HG02943 (cell line): Measurements from ENCODE around the gene FOXA1.

Experiments
- ATAC-seq: cut with Tn5 transposase; IDR thresholded peaks from one replicate; pipeline ENCODE4 v1.9.1; 2021; ENCODE audit warnings: mild to moderate bottlenecking, low read depth, moderate library complexity; ENCODE audit not compliant: unreplicated experiment

FOXA1 gene

DNA sequence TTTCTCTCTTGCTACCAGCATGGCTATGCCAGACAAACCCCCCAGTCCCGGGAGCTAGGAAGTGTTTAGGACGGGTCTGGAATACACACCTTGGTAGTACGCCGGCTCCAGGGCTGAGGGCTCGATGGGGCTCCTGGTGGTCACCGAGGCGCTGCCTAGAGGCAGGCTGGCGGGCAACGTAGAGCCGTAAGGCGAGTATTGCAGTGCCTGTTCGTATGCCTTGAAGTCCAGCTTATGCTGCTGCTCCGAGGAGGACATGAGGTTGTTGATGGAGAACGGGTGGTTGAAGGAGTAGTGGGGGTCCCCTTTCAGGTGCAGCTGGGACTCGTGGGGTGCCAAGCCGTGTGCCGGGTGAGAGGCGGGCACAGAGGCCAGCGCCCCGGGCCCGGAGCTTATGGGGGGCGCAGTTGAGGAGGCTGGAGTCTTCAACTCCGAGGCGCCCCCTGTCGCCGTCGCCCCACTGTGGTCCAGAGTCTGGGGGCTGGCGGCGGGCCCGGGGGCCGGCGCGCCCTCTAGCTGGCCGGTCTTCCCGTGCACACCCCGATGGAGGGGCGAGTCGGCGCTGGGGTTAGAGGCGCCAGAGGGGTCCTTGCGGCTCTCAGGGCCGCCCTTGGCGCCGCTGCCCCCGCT lies 3.6 kb downstream of the FOXA1 start:
- ATAC-seq = no peak

DNA sequence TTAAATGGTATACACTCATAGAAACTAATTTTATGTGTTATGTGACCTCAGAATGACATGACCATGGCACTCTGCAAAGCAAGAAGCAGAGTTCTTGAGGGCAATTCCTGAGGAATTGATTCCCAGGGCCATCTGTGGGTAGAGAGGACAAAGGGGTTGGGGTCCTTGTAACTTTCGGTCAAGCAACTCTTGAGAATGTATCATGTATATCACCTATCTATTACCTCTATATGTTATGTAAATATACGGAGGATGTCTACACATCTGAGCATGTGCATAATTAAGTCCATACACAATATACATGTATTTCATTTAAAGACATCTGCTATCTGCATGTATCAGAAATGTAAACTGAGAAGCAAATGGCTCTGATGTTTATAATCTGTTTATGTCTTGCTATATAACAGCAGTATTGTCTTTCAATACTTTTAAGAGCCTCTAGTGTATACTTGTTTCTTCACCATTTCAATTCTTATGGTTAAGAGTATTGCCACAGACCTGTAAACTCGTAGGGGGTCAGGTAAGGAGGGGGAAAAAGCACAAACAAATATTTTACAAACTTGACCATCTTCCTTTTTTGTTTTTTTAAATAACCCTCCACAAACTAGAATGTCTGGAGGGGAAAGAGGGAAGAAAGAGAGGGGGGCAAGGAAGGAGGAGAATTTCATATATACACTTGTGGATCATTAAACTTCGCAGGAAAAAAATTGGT lies 4.5 kb downstream of the FOXA1 start:
- ATAC-seq = no peak

DNA sequence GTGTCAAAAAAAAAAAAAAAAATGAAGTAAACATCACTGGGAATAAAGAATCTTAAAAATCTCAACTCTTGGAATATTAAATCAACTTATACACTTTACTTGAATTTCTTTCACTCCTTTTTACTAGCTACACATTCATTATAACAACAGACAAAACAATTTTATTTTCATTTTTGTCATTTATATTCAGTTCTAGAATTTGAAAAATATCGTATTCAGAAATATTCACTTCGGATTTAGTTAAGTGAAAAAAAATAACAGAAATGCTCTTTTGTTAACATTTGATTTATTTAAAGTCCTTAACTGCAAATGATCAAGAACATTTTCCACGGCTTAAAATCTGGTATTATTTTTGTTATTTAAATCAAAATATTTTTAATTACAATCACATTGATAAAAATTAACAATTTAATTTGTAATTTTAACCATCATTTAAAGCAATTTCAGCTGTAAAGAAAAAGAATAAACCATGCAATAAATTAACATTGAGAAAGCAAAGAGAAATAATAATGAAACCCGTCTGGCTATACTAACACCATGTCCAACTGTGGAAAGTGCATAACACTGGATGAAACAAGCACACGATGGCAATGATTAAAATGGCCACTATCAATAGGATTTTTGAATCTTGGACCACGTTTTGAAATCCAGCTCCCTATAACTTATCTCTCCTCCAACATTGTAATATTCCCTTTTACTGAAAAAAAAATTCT lies 5.2 kb downstream of the FOXA1 start:
- ATAC-seq = no peak

DNA sequence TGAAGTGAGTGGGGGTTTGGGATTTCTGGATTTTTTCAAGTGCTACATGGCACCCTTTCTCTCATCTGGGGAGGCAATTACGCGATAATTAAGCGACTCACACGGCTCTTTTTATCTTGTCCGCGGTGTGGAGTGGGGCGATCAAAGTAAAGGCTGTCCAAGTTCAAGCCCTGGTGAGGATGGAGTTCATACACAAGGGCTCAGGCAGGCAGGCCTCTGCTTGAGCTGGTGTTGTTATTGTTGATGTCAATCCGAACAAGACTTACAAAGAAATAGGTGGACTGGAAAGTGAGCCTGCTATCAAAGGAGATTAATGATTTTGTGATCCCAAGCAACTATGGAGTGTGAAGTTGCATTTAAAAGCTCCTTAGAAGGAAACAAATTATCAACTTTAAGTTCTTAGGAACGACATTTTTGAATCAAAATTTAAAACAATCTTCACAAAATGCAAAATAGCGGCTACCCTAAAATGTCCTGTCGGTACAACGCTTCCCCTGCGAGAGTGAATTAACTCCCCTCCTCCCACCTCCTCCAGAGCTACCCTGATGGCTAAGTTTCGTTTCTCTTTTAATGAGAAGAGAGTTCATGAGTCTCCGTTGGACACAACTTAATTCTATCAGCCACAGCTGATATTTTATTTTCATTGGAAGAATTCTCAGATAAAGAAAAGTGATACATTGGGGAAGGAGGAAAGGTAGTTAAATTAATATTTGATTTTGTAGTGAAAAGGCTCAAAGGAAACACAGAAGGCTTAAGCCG lies 5.9 kb downstream of the FOXA1 start:
- no peak for ATAC-seq

DNA sequence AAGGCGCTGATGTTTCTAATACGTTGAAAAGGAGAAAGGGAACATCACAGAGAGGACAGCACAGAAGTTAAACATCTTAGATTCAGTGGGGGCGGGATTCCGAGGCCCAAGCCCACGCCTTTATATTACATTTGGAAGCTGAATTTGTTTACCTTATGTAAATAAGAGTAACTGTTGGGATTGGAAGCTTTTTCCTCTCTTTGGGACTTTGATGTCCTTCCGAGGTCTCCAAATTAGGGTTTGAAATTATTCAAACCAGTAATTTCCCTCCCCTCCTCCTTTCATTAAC lies 6.4 kb downstream of the FOXA1 start:
- ATAC-seq = no peak

DNA sequence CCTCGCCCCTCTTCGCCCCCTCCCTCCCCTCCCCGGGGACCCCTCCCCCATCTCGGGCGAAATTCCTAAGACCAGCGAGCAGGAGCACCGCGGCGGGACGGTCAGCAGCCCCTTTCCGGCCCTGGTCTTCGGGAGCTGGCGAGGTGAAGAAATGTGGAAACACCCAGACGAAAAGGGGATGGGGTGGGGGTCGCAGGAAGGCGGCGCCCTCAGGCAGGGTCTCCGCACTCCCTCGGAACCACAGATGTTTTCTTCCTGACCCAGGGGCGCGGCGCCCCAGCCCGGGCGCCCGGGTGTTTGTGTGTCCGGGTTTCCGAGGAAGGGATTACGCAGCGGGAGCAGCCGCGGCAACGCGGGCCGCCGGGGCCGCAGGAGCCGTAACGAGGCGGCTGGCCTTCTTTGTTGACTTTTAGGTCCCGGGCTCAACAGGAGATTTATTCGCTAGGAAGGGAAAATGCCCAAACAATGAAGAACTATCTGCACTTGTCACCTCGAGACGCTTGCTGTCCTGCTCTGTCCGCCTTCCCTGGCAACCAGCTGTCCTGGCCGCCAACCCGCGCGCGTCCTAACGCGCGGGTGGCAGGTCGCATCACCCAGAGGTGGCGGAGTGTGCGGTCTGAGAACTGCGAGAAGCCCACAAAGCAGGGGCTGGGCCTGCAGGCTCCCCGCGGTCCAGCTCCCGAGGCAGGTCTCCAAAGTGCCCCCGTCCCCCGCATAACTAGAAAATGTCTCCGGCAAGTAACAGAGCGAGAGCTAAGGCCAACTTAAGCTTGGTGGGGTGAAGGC lies 7.0 kb downstream of the FOXA1 start:
- ATAC-seq = no peak

DNA sequence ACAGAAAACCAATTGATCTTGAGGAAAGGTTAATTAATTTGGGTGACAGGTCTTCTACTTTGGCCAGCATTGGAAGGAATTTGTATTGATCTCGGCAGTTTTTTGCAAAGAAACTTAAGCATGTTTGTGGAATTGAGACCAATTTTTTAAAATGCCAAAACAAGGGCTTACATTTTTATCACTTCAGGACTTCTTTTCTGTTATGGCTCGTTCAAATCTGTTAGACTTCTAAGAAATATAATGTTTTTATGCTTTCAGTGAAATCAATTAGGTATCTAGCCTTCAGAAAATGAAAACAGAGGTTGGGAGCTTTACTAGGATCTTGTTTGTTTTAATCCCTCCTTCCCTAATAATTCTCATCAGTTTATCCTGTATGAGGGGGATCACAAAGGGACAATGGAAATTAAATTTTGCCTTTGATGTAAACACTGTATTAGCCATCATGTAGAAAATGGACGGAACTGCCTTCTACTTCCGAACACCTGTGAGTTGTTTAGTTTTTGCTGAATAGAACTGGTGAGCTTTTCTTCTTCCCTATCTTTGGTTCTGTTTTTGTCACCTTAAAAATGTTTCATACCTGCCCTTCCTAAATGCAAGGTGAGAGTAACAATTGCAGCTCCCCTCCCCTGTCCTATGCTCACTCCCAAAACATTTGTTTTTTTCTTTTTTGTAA lies 7.8 kb downstream of the FOXA1 start:
- no peak for ATAC-seq

DNA sequence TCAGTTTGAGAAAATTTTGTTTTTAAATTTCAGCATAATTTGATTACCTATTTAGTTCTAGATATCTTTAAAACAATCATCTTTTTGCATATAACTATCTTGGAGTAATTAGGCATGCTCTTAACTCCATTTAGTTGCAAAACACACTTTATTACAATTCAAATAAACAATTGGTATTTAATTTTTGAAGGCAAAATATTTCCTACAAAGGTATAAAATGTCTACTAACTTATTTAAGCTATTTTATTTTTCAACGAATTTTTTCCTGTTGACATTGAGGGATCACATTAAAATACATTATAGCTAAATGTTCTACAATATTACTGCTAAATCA lies 8.3 kb downstream of the FOXA1 start:
- ATAC-seq = no peak

DNA sequence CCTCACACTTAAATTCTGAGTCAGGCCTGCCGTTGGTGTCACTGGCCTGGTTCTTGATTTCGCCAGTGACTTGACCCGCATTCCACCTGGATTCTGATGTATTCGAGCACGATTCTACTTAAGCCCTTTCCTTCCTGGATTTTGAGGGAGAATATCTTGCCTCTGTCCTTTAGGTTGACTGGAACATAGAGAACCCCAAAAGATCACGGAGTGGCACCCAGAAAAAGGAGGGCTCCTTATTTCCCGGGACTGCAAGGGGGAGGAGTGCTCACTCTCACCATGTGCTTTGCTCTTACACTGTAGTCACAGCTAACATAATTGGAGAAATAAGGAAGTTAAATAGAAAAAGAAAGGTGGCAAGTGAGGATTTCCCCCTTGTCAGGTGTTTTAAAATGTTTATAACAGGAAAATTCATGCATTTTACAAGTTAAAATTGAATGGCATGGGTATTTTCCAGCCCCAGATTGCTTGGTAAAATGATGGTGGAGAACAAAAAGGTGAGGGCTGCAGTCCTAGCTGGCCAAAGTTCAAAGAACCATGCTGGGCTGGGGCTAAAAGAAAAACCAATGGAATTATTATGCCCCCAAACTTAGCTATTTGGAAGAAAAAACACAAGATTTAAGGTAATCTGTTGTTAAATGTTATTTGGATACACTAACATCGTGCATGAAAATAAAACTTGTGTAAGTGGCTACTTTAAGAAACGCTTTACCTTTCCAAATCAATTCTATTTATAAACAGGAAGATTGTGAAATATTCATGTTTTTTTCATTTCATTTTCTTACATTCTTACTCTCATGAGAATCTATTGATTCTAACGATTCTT lies 8.9 kb downstream of the FOXA1 start:
- ATAC-seq = no peak

DNA sequence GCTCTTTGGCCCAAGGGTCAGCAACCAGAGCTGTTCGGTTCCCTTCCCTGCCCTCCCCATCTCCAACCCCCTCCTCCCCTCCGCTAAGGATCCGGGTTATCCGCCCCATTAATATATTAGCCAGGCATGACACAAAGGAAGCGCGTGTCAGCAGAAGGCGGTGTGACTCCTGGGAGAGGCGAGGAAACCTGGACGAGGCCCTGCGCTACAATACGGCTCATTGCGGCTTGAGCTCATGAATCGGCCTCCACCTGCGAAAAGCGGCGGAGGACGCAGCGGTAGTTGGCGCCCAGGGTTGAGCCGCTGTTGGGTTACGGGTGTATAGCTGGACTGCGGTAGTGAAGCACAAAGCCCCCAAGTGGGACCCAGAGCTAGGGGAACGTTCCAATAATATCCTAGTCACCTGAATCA lies 9.9 kb downstream of the FOXA1 start:
- no peak for ATAC-seq

DNA sequence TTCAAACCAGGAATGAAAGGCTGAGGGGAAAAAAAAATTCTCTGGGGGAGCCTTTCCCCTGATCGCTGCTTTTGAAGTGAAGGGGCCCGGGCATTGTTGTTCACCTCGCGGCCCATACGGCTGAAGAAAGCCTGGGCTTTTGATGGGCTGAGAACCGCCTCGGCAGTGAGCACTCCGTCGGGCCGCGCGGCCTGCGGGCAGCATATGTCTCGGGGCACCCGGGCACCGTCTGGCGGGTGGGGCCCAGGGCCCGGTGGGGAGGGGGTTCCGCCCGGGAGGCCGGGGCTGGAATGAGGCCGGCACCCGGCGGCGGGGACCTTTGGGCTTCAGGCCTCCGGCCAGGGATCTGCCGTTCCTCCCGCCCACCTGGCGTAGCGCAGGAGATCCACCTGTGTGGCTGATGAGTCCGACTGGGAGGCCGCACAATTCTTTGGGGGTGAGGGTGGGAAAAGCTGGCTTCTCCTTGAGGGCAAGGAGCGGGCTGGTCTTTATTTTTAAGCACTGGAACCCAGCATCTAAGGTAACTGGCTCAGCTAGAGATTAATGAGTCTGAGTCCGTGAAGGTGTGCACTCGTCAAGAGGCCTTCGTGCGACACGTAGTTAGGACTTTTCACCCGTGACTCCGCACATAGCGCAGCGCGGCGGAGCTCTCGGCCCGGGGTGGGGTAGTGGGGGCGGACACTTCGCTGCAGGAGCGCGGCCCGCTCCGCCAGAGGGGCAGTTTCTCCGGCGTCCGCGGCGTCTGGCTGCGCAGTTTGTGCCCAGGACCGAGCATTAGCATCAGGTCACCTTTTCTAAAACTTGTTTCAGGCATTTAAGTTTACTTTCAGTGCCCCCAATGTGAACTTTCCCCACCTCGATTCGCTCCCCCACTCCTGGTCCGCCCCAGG lies 10.6 kb downstream of the FOXA1 start:
- ATAC-seq = no peak

DNA sequence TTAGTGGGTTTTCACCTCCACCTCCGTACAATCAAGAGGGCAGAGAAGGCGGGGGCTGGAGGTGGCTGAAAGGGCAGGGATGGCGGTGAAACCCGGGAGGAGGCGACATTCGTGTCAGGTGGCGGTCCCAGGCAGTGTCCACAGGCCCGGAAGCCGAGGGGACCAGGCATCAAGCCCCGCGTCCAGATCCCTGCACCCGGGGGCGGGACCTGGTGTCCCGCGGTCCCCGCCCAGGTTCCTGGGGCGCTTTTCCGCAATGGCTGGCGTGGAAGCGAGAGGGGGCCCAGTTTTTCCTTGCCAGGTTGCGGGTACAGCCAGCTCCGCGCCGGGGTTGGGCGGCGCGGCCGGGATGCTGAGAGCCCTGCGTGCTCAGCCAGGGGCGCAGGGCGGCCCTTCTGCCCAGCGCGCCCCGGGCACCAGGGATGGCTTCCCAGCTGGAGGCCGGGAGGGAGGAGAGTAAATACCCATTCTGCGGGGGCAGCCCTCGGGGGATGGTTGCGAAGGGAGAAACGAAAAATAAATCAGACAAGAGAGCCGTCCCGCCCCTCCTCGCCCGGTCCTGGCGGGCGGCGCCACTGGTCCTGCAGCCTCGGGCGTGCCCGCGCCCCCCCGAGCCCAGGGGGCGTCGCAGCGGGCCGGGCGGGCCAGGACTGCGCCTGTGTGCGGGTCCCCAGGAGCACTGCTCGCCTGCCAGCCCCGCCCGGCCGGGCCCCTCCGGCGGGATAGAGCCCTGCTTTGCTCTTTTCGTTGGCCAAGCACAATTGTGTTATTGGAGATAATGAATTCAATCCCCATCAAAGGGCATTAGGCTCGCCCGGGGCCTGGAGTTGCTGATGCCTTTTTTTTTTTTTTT lies 11.5 kb downstream of the FOXA1 start:
- ATAC-seq = no peak

DNA sequence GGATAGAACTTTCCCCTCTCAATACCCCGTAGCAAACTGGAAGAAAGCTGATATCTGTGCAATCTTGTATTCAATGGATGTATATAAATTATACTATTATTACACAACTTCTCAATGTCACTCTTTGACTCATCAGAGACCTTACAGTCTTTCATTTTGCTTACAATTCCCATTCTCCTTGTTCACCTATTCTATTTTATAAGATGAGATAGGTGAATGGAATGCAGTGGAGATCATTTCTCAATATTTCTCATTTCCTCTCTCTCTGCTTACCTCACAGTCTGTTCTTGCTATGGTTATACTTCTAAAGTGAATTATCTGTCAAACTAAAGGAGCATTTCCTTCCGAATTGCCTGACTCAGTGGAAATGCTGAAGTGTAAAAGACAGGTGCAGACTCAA lies 14.9 kb downstream of the FOXA1 start:
- no peak for ATAC-seq

DNA sequence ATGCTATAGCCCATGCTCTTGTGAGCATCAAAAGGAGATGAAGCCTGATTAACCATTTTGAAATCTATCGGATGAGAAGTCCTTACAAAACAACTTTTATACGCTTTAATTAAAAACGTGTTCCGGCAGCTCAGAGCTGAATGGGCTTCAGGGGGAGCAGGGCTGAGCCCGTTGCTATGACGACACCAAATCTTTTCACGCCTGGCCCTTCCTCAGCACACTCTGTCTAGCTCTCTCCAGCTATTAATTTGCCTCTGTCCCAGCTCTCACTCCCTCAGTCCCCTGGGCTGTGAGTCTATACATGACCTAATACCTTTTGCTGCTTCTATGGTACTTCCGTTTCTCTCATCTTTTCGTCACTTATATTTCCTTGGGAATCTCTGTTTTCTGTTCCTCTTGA lies 15.8 kb downstream of the FOXA1 start:
- ATAC-seq = no peak

DNA sequence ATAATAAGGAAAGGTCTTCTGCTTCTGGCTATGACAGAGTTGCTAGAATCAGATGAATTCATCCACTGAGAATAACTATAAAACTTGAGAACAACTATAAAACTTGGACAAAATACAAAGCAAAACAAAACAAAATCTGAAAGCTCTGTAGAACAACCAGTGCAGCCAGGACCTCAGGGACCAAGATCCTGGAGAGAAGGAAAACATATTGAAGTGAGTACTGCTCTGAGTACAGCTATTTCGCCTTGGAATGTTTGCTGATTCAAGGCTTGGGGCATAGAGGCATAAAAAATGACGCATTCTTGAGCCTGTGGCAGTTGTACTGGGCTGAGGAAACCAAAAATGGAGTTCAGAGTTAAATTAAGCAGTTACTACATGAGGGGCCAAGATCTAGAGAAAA lies 21.7 kb downstream of the FOXA1 start:
- no peak for ATAC-seq

DNA sequence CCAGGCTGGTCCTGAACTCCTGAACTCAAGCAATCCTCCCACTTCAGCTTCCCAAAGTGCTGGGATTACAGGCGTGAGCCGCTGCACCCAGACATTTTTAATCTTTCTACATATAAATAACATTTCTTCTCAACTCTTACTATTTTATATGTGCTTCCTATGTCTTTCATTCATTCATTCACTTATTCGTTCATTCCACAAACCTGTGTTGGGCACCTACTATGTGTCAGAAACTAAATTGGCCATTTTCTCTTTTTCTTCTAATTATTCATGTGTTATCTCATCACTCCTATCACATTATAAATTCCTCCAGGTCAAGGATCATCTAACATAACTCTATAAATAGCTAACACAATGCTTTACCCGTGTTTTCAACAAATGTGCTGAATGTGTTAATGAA lies 23.7 kb downstream of the FOXA1 start:
- no peak for ATAC-seq

DNA sequence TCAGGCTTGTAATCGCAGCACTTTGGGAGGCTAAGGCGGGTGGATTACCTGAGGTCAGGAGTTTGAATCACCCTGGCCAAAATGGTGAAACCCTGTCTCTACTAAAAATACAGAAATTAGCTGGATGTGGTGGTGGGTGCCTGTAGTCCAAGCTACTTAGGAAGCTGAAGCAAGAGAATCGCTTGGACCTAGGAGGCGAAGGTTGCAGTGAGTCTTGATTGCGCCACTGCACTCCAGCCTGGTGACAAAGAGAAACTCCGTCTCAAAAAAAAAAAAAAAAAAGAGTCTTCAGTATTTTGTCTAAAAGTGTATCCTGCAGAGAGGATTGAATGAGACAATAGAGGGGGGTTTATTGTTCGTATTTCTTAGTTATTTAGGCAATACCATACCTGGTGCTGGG lies 25.3 kb downstream of the FOXA1 start:
- ATAC-seq = no peak
